Measurements from ENCODE around the gene ZHX3. TPM values are rescaled to one million over a fixed set of nuclear protein-coding genes. Genes with fewer than 3 reads are reported as not detected.

ZHX3 gene
- total RNA-seq, 6 experiments from 2014 or later = 64.1 to 80.1 (median 72.0) TPM

- peaks cover 10% of the 10 kb centered on the region for H3K36me3 Mint-ChIP-seq (ENCODE audit: low read depth)
- peaks cover 7% of the 10 kb centered on the region; the same call in 1 of the 2 replicates for H3K4me1 Mint-ChIP-seq (ENCODE audit: low read depth)
- no peaks in the 10 kb centered on the region for H3K9me3 Mint-ChIP-seq
- H3K27me3 Mint-ChIP-seq (ENCODE audit: insufficient read depth) = no peaks in the 10 kb centered on the region; the same call in 1 of the 2 replicates
- no peak for DNase-seq
- no peak overlapping the region for H3K27ac Mint-ChIP-seq
- no peak overlapping the region for H3K4me3 Mint-ChIP-seq
- TF ChIP-seq CTCF (IDR thresholded peaks at IDR 0.05) = no peak
Measured at GRCh38 chr20:41348430-41349172, 31.1 kb upstream of the ZHX3 start.

- Mint-ChIP-seq H3K4me3 (no peak overlapping the region), H3K27ac (no peak overlapping the region), H3K36me3 (ENCODE audit: low read depth) (peaks cover 10% of the 10 kb centered on the region), H3K27me3 (ENCODE audit: insufficient read depth) (no peaks in the 10 kb centered on the region), H3K9me3 (no peaks in the 10 kb centered on the region), H3K4me1 (ENCODE audit: low read depth) (peaks cover 12% of the 10 kb centered on the region; the same call in 1 of the 2 replicates)
- no peak for DNase-seq
- no peak for TF ChIP-seq CTCF (IDR thresholded peaks at IDR 0.05)
Measured at GRCh38 chr20:41347523-41348429, 30.2 kb upstream of the ZHX3 start.

GRCh38 chr20:41345729-41346067, 28.2 kb upstream of the ZHX3 start:
- H3K9me3 Mint-ChIP-seq = no peaks in the 10 kb centered on the region
- H3K4me3 Mint-ChIP-seq = no peak overlapping the region
- H3K27ac Mint-ChIP-seq = no peak overlapping the region
- H3K36me3 Mint-ChIP-seq (ENCODE audit: low read depth) = peaks cover 9% of the 10 kb centered on the region
- DNase-seq = no peak
- H3K4me1 Mint-ChIP-seq (ENCODE audit: low read depth) = peaks cover 21% of the 10 kb centered on the region
- no peaks in the 10 kb centered on the region for H3K27me3 Mint-ChIP-seq (ENCODE audit: insufficient read depth)
- no peak for TF ChIP-seq CTCF (IDR thresholded peaks at IDR 0.05)

- Mint-ChIP-seq H3K27me3 (ENCODE audit: insufficient read depth) (no peaks in the 10 kb centered on the region), H3K27ac (no peak overlapping the region), H3K9me3 (no peaks in the 10 kb centered on the region), H3K36me3 (ENCODE audit: low read depth) (peaks cover 4% of the 10 kb centered on the region), H3K4me3 (no peak overlapping the region), H3K4me1 (ENCODE audit: low read depth) (peaks cover 25% of the 10 kb centered on the region)
- TF ChIP-seq CTCF (IDR thresholded peaks at IDR 0.05) = no peak
- no peak for DNase-seq
Measured at GRCh38 chr20:41344938-41345728, 27.6 kb upstream of the ZHX3 start.

- Mint-ChIP-seq H3K9me3 (no peaks in the 10 kb centered on the region), H3K36me3 (ENCODE audit: low read depth) (peaks cover 4% of the 10 kb centered on the region), H3K27ac (no peak overlapping the region), H3K4me1 (ENCODE audit: low read depth) (peaks cover 32% of the 10 kb centered on the region), H3K4me3 (no peak overlapping the region), H3K27me3 (ENCODE audit: insufficient read depth) (no peaks in the 10 kb centered on the region)
- DNase-seq = no peak
- no peak for TF ChIP-seq CTCF (IDR thresholded peaks at IDR 0.05)
Measured at GRCh38 chr20:41344477-41344876, 26.9 kb upstream of the ZHX3 start.

Data from HFFc6 (cell line).